Smooth muscle cell of the brain vasculature (primary cell): ENCODE measurements around the gene SLC6A6.

Experiments
- DNase-seq: peaks from one replicate; pipeline ENCODE4 v3.0.0-alpha.2; 2012; ENCODE audit warnings: low read depth, low spot score

The SLC6A6 gene

GRCh38 chr3:14482271-14482721, 79.9 kb downstream of the SLC6A6 start:
- peak; percentile 32 for DNase-seq

GRCh38 chr3:14483286-14483685, 80.9 kb downstream of the SLC6A6 start:
- DNase-seq: no peak

- DNase-seq: no peak
These were observed 82.3 kb downstream of the SLC6A6 start for GRCh38 chr3:14484741-14485140.

GRCh38 chr3:14485981-14486380, 83.6 kb downstream of the SLC6A6 start:
- no peak for DNase-seq

- DNase-seq: no peak
These were observed 84.1 kb downstream of the SLC6A6 start for GRCh38 chr3:14486460-14486859.

- DNase-seq: no peak
These were observed 84.7 kb downstream of the SLC6A6 start for GRCh38 chr3:14487086-14487485.

- no peak for DNase-seq
These were observed 85.4 kb downstream of the SLC6A6 start for GRCh38 chr3:14487821-14488220.

- no peak for DNase-seq
These were observed 86.1 kb downstream of the SLC6A6 start for GRCh38 chr3:14488286-14489041.

- DNase-seq: no peak
These were observed 87.2 kb downstream of the SLC6A6 start for GRCh38 chr3:14489641-14490040.

- no peak for DNase-seq
These were observed 87.8 kb downstream of the SLC6A6 start for GRCh38 chr3:14490255-14490654.

- no peak for DNase-seq
These were observed 88.4 kb downstream of the SLC6A6 start for GRCh38 chr3:14490831-14491230.

GRCh38 chr3:14491396-14492190, 89.2 kb downstream of the SLC6A6 start:
- no peak for DNase-seq

GRCh38 chr3:14492948-14493881, 90.8 kb downstream of the SLC6A6 start:
- no peak for DNase-seq

GRCh38 chr3:14494279-14494972, 92.0 kb downstream of the SLC6A6 start:
- DNase-seq: no peak

GRCh38 chr3:14494973-14495300, 92.5 kb downstream of the SLC6A6 start:
- no peak for DNase-seq

- DNase-seq: no peak
These were observed 93.9 kb downstream of the SLC6A6 start for GRCh38 chr3:14496351-14496750.

- no peak for DNase-seq
These were observed 94.9 kb downstream of the SLC6A6 start for GRCh38 chr3:14497321-14497720.

- DNase-seq: no peak
These were observed 100.1 kb downstream of the SLC6A6 start for GRCh38 chr3:14502472-14502871.

- no peak for DNase-seq
These were observed 100.8 kb downstream of the SLC6A6 start for GRCh38 chr3:14503033-14503705.

GRCh38 chr3:14503706-14504065, 101.3 kb downstream of the SLC6A6 start:
- DNase-seq: no peak
